GM21786 (cell line): Measurements from ENCODE around the gene HOXA13.

Experiments
- ATAC-seq: cut with Tn5 transposase; IDR thresholded peaks from one replicate; pipeline ENCODE4 v1.9.1; 2021; ENCODE audit not compliant: unreplicated experiment

HOXA13 gene

GRCh38 chr7:27148756-27149641 lies 50.9 kb downstream of the HOXA13 start:
- ATAC-seq = no peak

GRCh38 chr7:27148031-27148755 lies 51.7 kb downstream of the HOXA13 start:
- no peak for ATAC-seq

DNA sequence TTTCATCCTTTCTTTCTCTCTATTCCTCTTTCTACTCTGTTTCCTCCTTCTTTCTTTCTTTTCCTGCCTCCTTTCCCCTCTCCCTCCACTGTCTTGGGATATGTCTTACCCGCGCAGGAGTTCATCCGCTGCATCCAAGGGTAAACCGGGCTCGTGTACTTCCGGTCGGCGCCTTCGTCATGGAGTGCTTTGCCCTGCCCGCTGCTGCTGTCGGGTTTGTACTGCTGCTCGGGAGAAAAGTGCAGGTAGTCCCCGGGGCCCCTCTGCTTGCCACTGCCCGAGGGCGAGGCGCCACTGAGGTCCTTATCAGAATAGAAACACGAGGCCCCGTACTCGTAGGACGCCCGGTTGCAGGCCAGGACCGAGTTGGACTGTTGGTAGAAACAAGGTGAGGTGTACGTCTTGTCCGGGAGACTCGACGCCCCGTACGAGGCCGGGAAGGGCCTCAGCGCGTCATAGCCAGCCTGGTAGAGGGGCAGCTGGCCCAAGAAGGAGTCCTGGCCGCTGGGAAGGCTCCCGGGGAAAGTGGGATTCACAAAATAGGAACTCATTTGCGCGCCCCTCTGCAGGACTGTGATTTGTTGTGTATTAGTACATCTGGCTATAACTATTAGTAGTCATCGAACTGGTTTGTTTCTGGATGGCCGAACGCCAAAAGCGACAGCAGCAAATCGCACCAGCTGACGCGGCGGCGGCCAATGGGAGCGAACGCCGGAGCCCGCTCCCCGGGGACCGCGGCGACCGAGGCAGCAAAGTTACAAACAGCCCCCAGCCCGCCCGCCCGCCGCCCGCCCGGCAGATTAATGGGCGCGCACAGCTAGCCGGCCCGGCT lies 52.5 kb downstream of the HOXA13 start, which contains the start of gene HOXA6:
TSS of gene HOXA6 (minus strand) at position 576 of the 832 bp plus-strand sequence. CDS start at position 551, 25 bp downstream.
- ATAC-seq = no peak

GRCh38 chr7:27146491-27147198 lies 53.2 kb downstream of the HOXA13 start:
- no peak for ATAC-seq

DNA sequence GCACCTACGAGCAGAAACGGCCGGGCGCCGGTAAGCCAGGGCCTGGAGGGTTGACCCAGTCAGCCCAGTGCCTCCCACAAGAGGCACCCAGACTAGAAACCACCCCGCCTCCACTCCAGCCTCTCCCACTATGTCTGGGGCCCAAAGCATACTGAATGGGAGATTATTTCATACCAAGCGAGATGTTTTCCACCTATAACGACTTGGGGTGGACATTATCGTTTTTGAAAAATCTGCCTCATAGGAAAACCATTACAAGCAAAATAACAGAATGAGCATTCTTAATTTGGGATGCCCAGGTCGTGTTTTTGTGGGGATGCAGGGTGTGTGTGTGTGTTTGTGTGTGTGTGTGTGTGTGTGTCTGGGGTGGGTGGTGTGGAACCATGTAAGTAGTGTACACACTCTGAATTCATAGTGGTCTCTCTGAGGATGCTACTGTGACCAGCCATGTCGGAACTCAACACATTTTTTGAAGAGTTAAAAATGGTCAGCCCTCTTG lies 53.9 kb downstream of the HOXA13 start:
- ATAC-seq = no peak

- no peak for ATAC-seq
Measured at GRCh38 chr7:27145165-27145913, 54.6 kb downstream of the HOXA13 start.

DNA sequence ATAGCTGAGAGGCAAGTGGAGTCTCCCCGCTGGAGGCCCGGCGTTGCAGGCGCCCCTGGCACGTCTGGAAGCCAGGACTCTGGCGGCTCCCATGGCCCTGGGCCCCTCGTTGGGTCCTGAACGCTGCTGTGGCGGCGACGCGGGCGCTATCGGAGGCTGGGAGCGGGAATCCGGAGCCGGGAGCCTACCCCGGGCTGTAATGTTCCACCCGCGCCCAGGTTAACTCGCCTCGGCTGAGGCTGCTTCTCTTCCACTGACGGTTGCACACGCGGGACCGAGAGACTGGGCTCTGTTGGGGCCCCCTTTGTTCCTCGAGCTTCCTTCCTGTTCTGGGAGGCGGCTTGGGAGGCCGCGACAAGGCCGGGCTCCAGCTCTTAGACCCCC lies 55.1 kb downstream of the HOXA13 start:
- no peak for ATAC-seq
